IPS-NIHi7 (cell line): Measurements from ENCODE around the gene IL1A.
"Not testable (repeated sequence)": the region's sequence is repeated elsewhere in the genome, so short reads cannot be mapped to it uniquely, and the experiment has no call there.

Experiments
- DNase-seq: peaks from one replicate; pipeline ENCODE4 v3.0.0; 2012; ENCODE audit warnings: mixed read lengths; ENCODE audit errors: extremely low spot score

The IL1A gene

GRCh38 chr2:112784199-112785189 lies at the start of gene IL1A:
IL1A (minus strand) TSS chr2:112784493; CDS start chr2:112783770, 723 bp downstream.
- peak; percentile 76 for DNase-seq

- no peak for DNase-seq
Measured at GRCh38 chr2:112833976-112834375, 49.7 kb upstream of the IL1A start.

- DNase-seq: not testable (repeated sequence)
Measured at GRCh38 chr2:112833639-112833931, 49.3 kb upstream of the IL1A start.

- no peak for DNase-seq
Measured at GRCh38 chr2:112832841-112833638, 48.7 kb upstream of the IL1A start.

- DNase-seq: no peak
Measured at GRCh38 chr2:112831946-112832840, 47.9 kb upstream of the IL1A start.

- DNase-seq: no peak
Measured at GRCh38 chr2:112831513-112831845, 47.2 kb upstream of the IL1A start.

- DNase-seq: no peak
Measured at GRCh38 chr2:112830682-112831512, 46.6 kb upstream of the IL1A start.

- no peak for DNase-seq
Measured at GRCh38 chr2:112829961-112830681, 45.8 kb upstream of the IL1A start.

GRCh38 chr2:112829101-112829960 lies 45.0 kb upstream of the IL1A start:
- no peak for DNase-seq

- no peak for DNase-seq
Measured at GRCh38 chr2:112828251-112828691, 44.0 kb upstream of the IL1A start.

- no peak for DNase-seq
Measured at GRCh38 chr2:112827604-112828185, 43.4 kb upstream of the IL1A start.

- no peak for DNase-seq
Measured at GRCh38 chr2:112827009-112827408, 42.7 kb upstream of the IL1A start.

GRCh38 chr2:112825706-112826105 lies 41.4 kb upstream of the IL1A start:
- no peak for DNase-seq

GRCh38 chr2:112824694-112825085 lies 40.4 kb upstream of the IL1A start:
- DNase-seq: no peak

- DNase-seq: no peak
Measured at GRCh38 chr2:112821682-112822081, 37.4 kb upstream of the IL1A start.

GRCh38 chr2:112821142-112821541 lies 36.8 kb upstream of the IL1A start:
- DNase-seq: no peak

GRCh38 chr2:112820343-112820742 lies 36.0 kb upstream of the IL1A start:
- no peak for DNase-seq

GRCh38 chr2:112819081-112819480 lies 34.8 kb upstream of the IL1A start:
- no peak for DNase-seq
